HG03457 (cell line): ENCODE data around the gene CDH24.
A peak's percentile ranks its signal among the peaks of the same experiment; 100 is the strongest.

ENCODE experiments used
- ATAC-seq: cut with Tn5 transposase; IDR thresholded peaks from one replicate; pipeline ENCODE4 v1.9.1; 2021; ENCODE audit warnings: moderate number of reproducible peaks; ENCODE audit not compliant: unreplicated experiment

Gene CDH24

GRCh38 chr14:23047751-23048693, 9.3 kb downstream of the CDH24 start:
- ATAC-seq = no peak

GRCh38 chr14:23047034-23047634, 10.2 kb downstream of the CDH24 start:
- no peak for ATAC-seq

GRCh38 chr14:23045419-23046357, 11.6 kb downstream of the CDH24 start:
- ATAC-seq = no peak

- ATAC-seq = no peak
Observed at GRCh38 chr14:23044840-23045239, 12.5 kb downstream of the CDH24 start.

GRCh38 chr14:23043754-23044153, 13.6 kb downstream of the CDH24 start:
- no peak for ATAC-seq

GRCh38 chr14:23043145-23043544, 14.2 kb downstream of the CDH24 start:
- no peak for ATAC-seq

- ATAC-seq = no peak
Observed at GRCh38 chr14:23042162-23042965, 15.0 kb downstream of the CDH24 start, which contains the start of gene PSMB11. Gene PSMB11 (plus strand): TSS chr14:23042212. CDS start chr14:23042226, 14 bp downstream.

GRCh38 chr14:23041729-23042128, 15.6 kb downstream of the CDH24 start:
- no peak for ATAC-seq

- no peak for ATAC-seq
Observed at GRCh38 chr14:23040100-23040499, 17.2 kb downstream of the CDH24 start.

GRCh38 chr14:23035303-23036144, 21.8 kb downstream of the CDH24 start:
- no peak for ATAC-seq

- ATAC-seq = peak; percentile 72
Observed at GRCh38 chr14:23034498-23035302, 22.6 kb downstream of the CDH24 start, which contains the start of gene PSMB5. Gene PSMB5 (minus strand): TSS chr14:23034900. CDS start chr14:23034881, 19 bp downstream.

- ATAC-seq = no peak
Observed at GRCh38 chr14:23033801-23034497, 23.4 kb downstream of the CDH24 start.

- no peak for ATAC-seq
Observed at GRCh38 chr14:23033251-23033727, 24.0 kb downstream of the CDH24 start.

- ATAC-seq = no peak
Observed at GRCh38 chr14:23030936-23031335, 26.4 kb downstream of the CDH24 start.

- ATAC-seq = no peak
Observed at GRCh38 chr14:23028799-23029198, 28.5 kb downstream of the CDH24 start.

- ATAC-seq = no peak
Observed at GRCh38 chr14:23025151-23025814, 32.0 kb downstream of the CDH24 start.

- no peak for ATAC-seq
Observed at GRCh38 chr14:23024612-23025075, 32.7 kb downstream of the CDH24 start.
